ENCODE measurements around the gene SLC1A3.

Gene SLC1A3

GRCh38 chr5:36600917-36601527 is 5.4 kb upstream of the SLC1A3 start:
- DNase-seq = no peak

- no peak for DNase-seq
Measured at GRCh38 chr5:36602704-36603321, 3.6 kb upstream of the SLC1A3 start.

GRCh38 chr5:36605241-36605640 is 1.2 kb upstream of the SLC1A3 start:
- DNase-seq = no peak

GRCh38 chr5:36606036-36606427 is 374 bp upstream of the SLC1A3 start:
- DNase-seq = no peak

GRCh38 chr5:36607114-36607571 is 737 bp downstream of the SLC1A3 start:
- DNase-seq = no peak

- DNase-seq = no peak
Measured at GRCh38 chr5:36607838-36608783, 1.7 kb downstream of the SLC1A3 start.

GRCh38 chr5:36610621-36611020 is 4.2 kb downstream of the SLC1A3 start:
- no peak for DNase-seq

- no peak for DNase-seq
Measured at GRCh38 chr5:36611520-36612274, 5.3 kb downstream of the SLC1A3 start.

- DNase-seq = no peak
Measured at GRCh38 chr5:36613241-36613640, 6.8 kb downstream of the SLC1A3 start.

GRCh38 chr5:36613771-36614656 is 7.6 kb downstream of the SLC1A3 start:
- no peak for DNase-seq

- no peak for DNase-seq
Measured at GRCh38 chr5:36614657-36615308, 8.4 kb downstream of the SLC1A3 start.

- no peak for DNase-seq
Measured at GRCh38 chr5:36619012-36619635, 12.7 kb downstream of the SLC1A3 start.

- no peak for DNase-seq
Measured at GRCh38 chr5:36621985-36622384, 15.6 kb downstream of the SLC1A3 start.

GRCh38 chr5:36623832-36624231 is 17.4 kb downstream of the SLC1A3 start:
- no peak for DNase-seq

GRCh38 chr5:36624277-36624676 is 17.9 kb downstream of the SLC1A3 start:
- DNase-seq = no peak

- DNase-seq = no peak
Measured at GRCh38 chr5:36628695-36629094, 22.3 kb downstream of the SLC1A3 start.

GRCh38 chr5:36629729-36630128 is 23.3 kb downstream of the SLC1A3 start:
- no peak for DNase-seq

- DNase-seq = no peak
Measured at GRCh38 chr5:36630201-36631145, 24.1 kb downstream of the SLC1A3 start.

GRCh38 chr5:36631154-36631553 is 24.7 kb downstream of the SLC1A3 start:
- no peak for DNase-seq
